PFSK-1 (cell line): Measurements from ENCODE around the gene C3orf18.
A peak's percentile ranks its signal among the peaks of the same experiment; 100 is the strongest.

Experiments used
- FOXP2 ChIP-seq: optimal IDR thresholded peaks from 2 replicates; pipeline ENCODE3; 2011; ENCODE audit warnings: borderline replicate concordance, control low read depth, inconsistent platforms; ENCODE audit not compliant: insufficient read depth; ENCODE audit errors: extremely low read length, extremely low read depth
- POLR2AphosphoS5 ChIP-seq: IDR thresholded peaks from 2 replicates; pipeline ENCODE4 v1.6.1; 2012; ENCODE audit warnings: low read depth, mild to moderate bottlenecking, control low read depth, low read length, moderate library complexity
- REST ChIP-seq, 2 experiments: IDR thresholded peaks; 2 replicates each; pipeline versions ENCODE4 v1.6.1 to v1.8.0; 2011 to 2012; ENCODE audit warnings: low read depth in 2 of 2, low read length in 2 of 2, control low read depth in 1 of 2, inconsistent platforms in 1 of 2, mild to moderate bottlenecking in 1 of 2, moderate library complexity in 1 of 2; ENCODE audit not compliant: insufficient read depth in 1 of 2
- SIN3A ChIP-seq: IDR thresholded peaks from 2 replicates; pipeline ENCODE4 v1.6.1; 2012; ENCODE audit warnings: mild to moderate bottlenecking, low read length, moderate library complexity, borderline replicate concordance; ENCODE audit not compliant: insufficient read depth
- TAF1 ChIP-seq: IDR thresholded peaks from 2 replicates; pipeline ENCODE4 v1.6.1; 2012; ENCODE audit warnings: low read length, control low read depth, borderline replicate concordance; ENCODE audit not compliant: insufficient read depth

C3orf18 gene

GRCh38 chr3:50520849-50521248 lies 46.7 kb downstream of the C3orf18 start:
- no peak for TF ChIP-seq POLR2AphosphoS5
- TF ChIP-seq REST (IDR thresholded peaks at IDR 0.05; ENCODE audit: insufficient read depth in 1 of 2, low read depth in 2 of 2, low read length in 2 of 2): no peak
- TF ChIP-seq FOXP2: no peak
- TF ChIP-seq SIN3A: no peak
- no peak for TF ChIP-seq TAF1

- 0 out of 4 replicates have a peak, but pooled peaks of 1 of the 2 experiments have one; percentile 14 for TF ChIP-seq REST (IDR thresholded peaks at IDR 0.05; ENCODE audit: insufficient read depth in 1 of 2, low read depth in 2 of 2, low read length in 2 of 2)
- TF ChIP-seq TAF1: no peak
These were observed 48.0 kb downstream of the C3orf18 start for GRCh38 chr3:50519471-50520089.

DNA sequence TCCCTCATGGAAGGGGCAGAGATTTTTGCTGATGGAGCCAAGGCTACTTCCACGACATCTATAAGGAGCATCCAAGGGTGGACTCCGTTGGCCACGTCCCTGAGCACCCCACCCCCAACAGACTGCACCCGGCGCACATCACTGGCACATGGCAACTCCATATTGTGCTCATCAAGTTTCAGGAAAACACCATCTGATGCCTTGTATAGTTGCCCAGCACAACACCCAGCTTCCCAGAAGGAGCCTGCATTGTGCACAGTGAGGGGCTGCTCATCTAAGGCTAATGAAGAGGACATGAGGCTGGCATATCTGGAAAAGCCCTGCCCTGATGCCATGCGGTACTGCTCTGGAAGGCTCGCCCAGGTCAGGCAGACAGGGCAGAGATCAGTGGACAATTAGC lies 49.1 kb downstream of the C3orf18 start:
- TF ChIP-seq TAF1 (no peak), SIN3A (no peak), POLR2AphosphoS5 (no peak), REST (IDR thresholded peaks at IDR 0.05; ENCODE audit: insufficient read depth in 1 of 2, low read depth in 2 of 2, low read length in 2 of 2) (no peak)

DNA sequence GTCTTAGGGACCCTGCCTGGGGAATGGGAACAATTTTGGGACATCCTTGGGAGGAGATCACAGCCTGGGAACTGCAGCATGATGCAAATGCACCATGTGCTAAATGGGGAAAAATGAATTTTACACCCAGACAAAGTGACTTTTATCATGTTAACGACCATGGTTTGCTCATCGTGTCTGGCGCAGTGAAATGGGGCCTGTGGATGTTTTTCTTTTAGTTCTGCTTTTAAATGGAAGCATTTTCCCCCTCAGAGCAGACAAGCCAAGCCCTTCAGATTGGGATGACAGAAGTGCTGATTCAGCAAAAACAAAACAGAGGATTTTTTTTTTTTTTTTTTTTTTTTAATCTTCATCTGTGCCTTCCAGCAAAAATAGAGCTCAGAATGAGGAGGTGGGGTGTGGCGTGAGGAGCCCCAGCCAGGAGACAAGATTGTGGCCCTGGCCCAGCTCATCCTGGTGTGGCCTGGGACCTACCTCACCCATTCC lies 49.8 kb downstream of the C3orf18 start:
- TF ChIP-seq SIN3A (no peak), FOXP2 (no peak), POLR2AphosphoS5 (no peak), TAF1 (no peak), REST (IDR thresholded peaks at IDR 0.05; ENCODE audit: insufficient read depth in 1 of 2, low read depth in 2 of 2, low read length in 2 of 2) (no peak)

- TF ChIP-seq TAF1 (no peak), REST (IDR thresholded peaks at IDR 0.05; ENCODE audit: insufficient read depth in 1 of 2, low read depth in 2 of 2, low read length in 2 of 2) (no peak), SIN3A (no peak), POLR2AphosphoS5 (no peak), FOXP2 (no peak)
These were observed 51.1 kb downstream of the C3orf18 start for GRCh38 chr3:50516440-50516871.
